ENCODE results near the gene USP6NL.

The USP6NL gene

DNA sequence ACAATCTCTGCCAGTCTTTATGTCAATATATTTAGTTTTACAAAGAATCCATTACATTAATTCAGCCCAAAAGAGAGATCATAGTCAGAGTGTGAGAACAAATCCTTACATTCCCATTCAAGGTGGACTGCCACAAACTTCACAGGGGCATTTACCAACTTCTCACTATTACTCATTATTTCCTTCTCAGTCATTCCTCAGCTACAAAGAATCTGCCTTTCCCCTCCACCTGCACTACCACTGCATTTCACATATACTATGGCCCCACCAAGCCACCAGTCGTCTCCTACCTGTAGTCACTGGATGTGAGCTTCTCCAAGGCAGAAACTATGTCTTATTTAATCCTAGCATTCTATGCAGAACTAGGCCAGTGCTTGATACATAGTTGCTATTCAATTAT lies 94.3 kb downstream of the USP6NL start:
- no peak for DNase-seq (ENCODE audit: low read depth)
- no peak overlapping the region for H3K4me3 ChIP-seq (ENCODE audit: control insufficient read depth, low read depth, low read length)
- TF ChIP-seq, protein P1, sequence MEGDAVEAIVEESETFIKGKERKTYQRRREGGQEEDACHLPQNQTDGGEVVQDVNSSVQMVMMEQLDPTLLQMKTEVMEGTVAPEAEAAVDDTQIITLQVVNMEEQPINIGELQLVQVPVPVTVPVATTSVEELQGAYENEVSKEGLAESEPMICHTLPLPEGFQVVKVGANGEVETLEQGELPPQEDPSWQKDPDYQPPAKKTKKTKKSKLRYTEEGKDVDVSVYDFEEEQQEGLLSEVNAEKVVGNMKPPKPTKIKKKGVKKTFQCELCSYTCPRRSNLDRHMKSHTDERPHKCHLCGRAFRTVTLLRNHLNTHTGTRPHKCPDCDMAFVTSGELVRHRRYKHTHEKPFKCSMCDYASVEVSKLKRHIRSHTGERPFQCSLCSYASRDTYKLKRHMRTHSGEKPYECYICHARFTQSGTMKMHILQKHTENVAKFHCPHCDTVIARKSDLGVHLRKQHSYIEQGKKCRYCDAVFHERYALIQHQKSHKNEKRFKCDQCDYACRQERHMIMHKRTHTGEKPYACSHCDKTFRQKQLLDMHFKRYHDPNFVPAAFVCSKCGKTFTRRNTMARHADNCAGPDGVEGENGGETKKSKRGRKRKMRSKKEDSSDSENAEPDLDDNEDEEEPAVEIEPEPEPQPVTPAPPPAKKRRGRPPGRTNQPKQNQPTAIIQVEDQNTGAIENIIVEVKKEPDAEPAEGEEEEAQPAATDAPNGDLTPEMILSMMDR (IDR thresholded peaks at IDR 0.05; ENCODE audit: control insufficient read depth, insufficient read depth, low read depth, low read length, missing control alignments) = no peak

- no peak for DNase-seq (ENCODE audit: low read depth)
- H3K4me3 ChIP-seq (ENCODE audit: control insufficient read depth, low read depth, low read length) = no peak overlapping the region
- TF ChIP-seq, protein P1 (IDR thresholded peaks at IDR 0.05; ENCODE audit: control insufficient read depth, insufficient read depth, low read depth, low read length, missing control alignments) = no peak
Measured at GRCh38 chr10:11516431-11516746, 95.1 kb downstream of the USP6NL start.

DNA sequence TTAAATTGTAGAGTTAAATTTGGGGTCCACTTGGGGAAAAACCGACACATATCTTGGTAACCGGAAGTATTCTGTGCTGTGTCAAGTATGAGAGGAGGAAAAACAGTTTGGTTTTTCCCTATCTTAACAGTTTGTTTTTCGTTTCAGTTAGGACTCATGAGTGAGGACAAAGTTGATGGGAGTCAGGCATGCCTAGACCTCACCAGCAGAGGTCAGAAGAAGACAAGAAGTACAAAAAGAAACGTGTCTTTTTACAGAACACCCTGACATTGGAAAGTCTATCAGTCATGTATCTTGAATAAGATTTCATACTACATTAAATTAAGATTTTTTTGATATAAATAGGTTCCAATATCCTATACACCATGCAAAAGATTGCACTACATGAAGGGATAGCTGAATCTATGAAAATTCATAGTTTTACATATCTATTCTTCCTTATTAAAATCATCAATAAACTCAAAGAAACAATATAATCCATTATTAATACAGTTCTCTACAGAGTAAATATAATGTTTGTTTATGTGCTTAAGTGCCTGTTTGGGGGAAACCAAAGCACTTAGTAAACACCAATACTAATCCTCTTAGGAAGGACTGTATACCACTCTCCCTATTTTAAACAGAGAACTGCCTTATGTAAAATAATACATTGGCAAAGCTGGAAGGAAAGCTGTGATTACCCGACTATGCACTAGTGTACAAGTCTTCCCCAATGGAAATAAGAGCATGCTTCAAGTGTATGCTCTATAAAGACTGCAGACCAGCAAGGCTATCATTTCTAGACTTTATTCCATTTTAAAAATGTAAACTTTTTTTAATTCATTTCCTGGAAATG lies 95.6 kb downstream of the USP6NL start:
- TF ChIP-seq, protein P1 (IDR thresholded peaks at IDR 0.05; ENCODE audit: control insufficient read depth, insufficient read depth, low read depth, low read length, missing control alignments) = peak; percentile 84
- no peak for DNase-seq (ENCODE audit: low read depth)
- H3K4me3 ChIP-seq (ENCODE audit: control insufficient read depth, low read depth, low read length) = no peak overlapping the region

DNA sequence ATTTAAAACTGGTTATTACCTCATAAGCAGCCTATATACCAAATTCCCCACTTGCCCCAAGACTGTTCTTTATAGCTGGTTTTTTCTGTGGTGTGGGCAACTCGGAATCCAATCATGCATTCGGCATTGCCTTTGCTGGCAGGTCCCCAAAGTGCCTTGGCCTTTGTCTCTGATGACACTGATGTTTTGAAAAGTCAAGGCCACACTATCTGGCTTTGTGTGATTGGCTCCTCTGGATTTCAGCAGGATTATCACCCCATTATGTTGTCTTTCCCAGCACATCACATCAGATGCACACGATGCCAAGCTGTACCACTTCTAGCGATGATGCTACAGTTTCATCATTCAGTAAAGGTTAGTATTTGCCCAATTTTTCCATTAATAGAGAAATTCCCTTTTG lies 97.7 kb downstream of the USP6NL start:
- TF ChIP-seq, protein P1 (IDR thresholded peaks at IDR 0.05; ENCODE audit: control insufficient read depth, insufficient read depth, low read depth, low read length, missing control alignments) = no peak
- H3K4me3 ChIP-seq (ENCODE audit: control insufficient read depth, low read depth, low read length) = no peak overlapping the region
- no peak for DNase-seq (ENCODE audit: low read depth)

GRCh38 chr10:11512596-11512995 lies 98.9 kb downstream of the USP6NL start:
- TF ChIP-seq, protein P1 (IDR thresholded peaks at IDR 0.05; ENCODE audit: control insufficient read depth, insufficient read depth, low read depth, low read length, missing control alignments) = no peak
- no peak overlapping the region for H3K4me3 ChIP-seq (ENCODE audit: control insufficient read depth, low read depth, low read length)
- no peak for DNase-seq (ENCODE audit: low read depth)

GRCh38 chr10:11511321-11511720 lies 100.1 kb downstream of the USP6NL start:
- TF ChIP-seq, protein P1 (IDR thresholded peaks at IDR 0.05; ENCODE audit: control insufficient read depth, insufficient read depth, low read depth, low read length, missing control alignments) = no peak
- no peak overlapping the region for H3K4me3 ChIP-seq (ENCODE audit: control insufficient read depth, low read depth, low read length)
- no peak for DNase-seq (ENCODE audit: low read depth)
